A673 (cell line): ENCODE results near the gene MTF1. TPM values are rescaled to one million over a fixed set of nuclear protein-coding genes. Genes with fewer than 3 reads are reported as not detected.

Experiments
- BruUV-seq: library from RNA; stranded (reverse); fragments of 400-500 nt; replicated peaks from 2 replicates; lab custom pipeline; 2021; lab: Mats Ljungman, UMichigan
- CTCF ChIA-PET: fragments of 300-600 bp; sonication (Branson Sonifier 250); formaldehyde crosslinking; loops from one replicate; lab custom pipeline; 2022; ENCODE audit warnings: antibody characterized with exemption; lab: Charles Lee
- POLR2A ChIA-PET: fragments of 300-600 bp; sonication (Branson Sonifier 250); formaldehyde crosslinking; loops from one replicate; lab custom pipeline; 2022; ENCODE audit warnings: antibody characterized with exemption; ENCODE audit not compliant: low non-redundant PET; lab: Charles Lee
- DNase-seq: peaks from one replicate; pipeline ENCODE4 v3.0.0-alpha.2; 2015; ENCODE audit warnings: low spot score
- H3K27ac ChIP-seq: fragments of 200-600 bp; sonication (generic); 2 replicates; pipeline ENCODE4 v1.5.1; 2016; ENCODE audit warnings: mixed run types, low read depth, mild to moderate bottlenecking, mixed read lengths, antibody characterized with exemption, low read length; ENCODE audit not compliant: poor library complexity, severe bottlenecking
- H3K27me3 ChIP-seq: fragments of 200-600 bp; sonication (generic); replicated peaks from 2 replicates; pipeline ENCODE4 v1.6.1; 2017; ENCODE audit warnings: mixed run types, low read depth, mild to moderate bottlenecking, mixed read lengths, antibody characterized with exemption, low read length; ENCODE audit not compliant: insufficient read depth, poor library complexity
- H3K36me3 ChIP-seq: fragments of 200-600 bp; sonication (generic); 2 replicates; pipeline ENCODE4 v1.6.1; 2016; ENCODE audit warnings: mixed run types, mild to moderate bottlenecking, mixed read lengths, antibody characterized with exemption, low read length; ENCODE audit not compliant: insufficient read depth, poor library complexity, severe bottlenecking
- H3K4me1 ChIP-seq: fragments of 200-600 bp; sonication (generic); 2 replicates; pipeline ENCODE4 v1.6.1; 2017; ENCODE audit warnings: mixed run types, mild to moderate bottlenecking, mixed read lengths, antibody characterized with exemption, low read length; ENCODE audit not compliant: insufficient read depth, poor library complexity, severe bottlenecking
- H3K4me3 ChIP-seq: fragments of 200-600 bp; sonication (generic); 2 replicates; pipeline ENCODE4 v1.5.1; 2016; ENCODE audit warnings: low read depth, mixed run types, mild to moderate bottlenecking, mixed read lengths, low read length; ENCODE audit not compliant: poor library complexity, severe bottlenecking
- H3K9me3 ChIP-seq: fragments of 200-600 bp; sonication (generic); 2 replicates; pipeline ENCODE4 v1.6.1; 2016; ENCODE audit warnings: mixed run types, low read depth, mild to moderate bottlenecking, mixed read lengths, antibody characterized with exemption, low read length; ENCODE audit not compliant: poor library complexity, severe bottlenecking
- CTCF ChIP-seq: fragments of 300-800, 200-600 bp; sonication (generic); conservative IDR thresholded peaks from 2 replicates; pipeline ENCODE4 v1.5.1; 2017; ENCODE audit warnings: low read depth, mild to moderate bottlenecking, antibody characterized with exemption, low read length, moderate library complexity, mixed read lengths
- EZH2 ChIP-seq: fragments of 200-600 bp; sonication (generic); IDR thresholded peaks from 2 replicates; pipeline ENCODE4 v1.6.1; 2017; ENCODE audit warnings: borderline replicate concordance, low read depth, mild to moderate bottlenecking, mixed read lengths, antibody characterized with exemption, low read length; ENCODE audit not compliant: poor library complexity, severe bottlenecking
- intact Hi-C: fragments of 100-400 bp; cut with micrococcal nuclease; formaldehyde crosslinking; loops from one replicate; pipeline ENCODE4 v1.10.0; 2022; ENCODE audit not compliant: unreplicated experiment
- total RNA-seq: library from RNA; stranded (reverse); gene quantifications from 2 replicates; pipeline ENCODE4 v1.2.3, GENCODE V29; 2021

MTF1 gene
- total RNA-seq, 1 experiment from 2014 or later = 19.8 TPM

GRCh38 chr1:37763791-37764413 is 95.5 kb downstream of the MTF1 start:
- no peak overlapping the region for H3K27ac ChIP-seq
- H3K4me3 ChIP-seq = no peak overlapping the region
- CTCF ChIA-PET = no interaction called here
- no TSS peak for BruUV-seq
- H3K27me3 ChIP-seq = peaks cover 85% of the 10 kb centered on the region
- H3K36me3 ChIP-seq = no peaks in the 10 kb centered on the region
- POLR2A ChIA-PET = no interaction called here
- H3K4me1 ChIP-seq = no peaks in the 10 kb centered on the region
- intact Hi-C loops = no loop called here
- DNase-seq = no peak
- TF ChIP-seq CTCF (no peak), EZH2 (no peak)
- no peaks in the 10 kb centered on the region for H3K9me3 ChIP-seq

DNA sequence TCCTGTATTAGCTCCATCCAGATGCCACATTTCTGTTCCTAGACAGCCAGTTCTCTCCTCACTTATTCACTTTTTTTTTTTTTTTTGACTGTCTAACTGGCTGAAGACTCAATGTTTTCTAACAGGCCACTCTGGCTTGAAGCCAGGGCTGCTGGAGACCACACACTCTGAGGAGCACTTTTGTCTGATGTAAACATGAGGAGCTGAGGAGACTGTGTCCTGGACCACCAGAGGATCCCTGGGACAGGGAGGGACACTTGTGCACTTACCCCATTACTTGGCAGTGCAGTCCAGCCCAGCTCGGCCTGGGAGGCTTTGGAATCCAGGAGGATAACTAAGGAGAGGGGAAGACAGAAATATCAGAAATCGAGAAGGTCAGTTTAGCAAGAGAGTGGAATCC is 96.9 kb downstream of the MTF1 start:
- Histone ChIP-seq H3K4me1 (no peaks in the 10 kb centered on the region), H3K27me3 (peaks cover 82% of the 10 kb centered on the region), H3K9me3 (no peaks in the 10 kb centered on the region), H3K36me3 (no peaks in the 10 kb centered on the region), H3K27ac (no peak overlapping the region), H3K4me3 (no peak overlapping the region)
- ChIA-PET POLR2A (no interaction called here), CTCF (no interaction called here)
- DNase-seq = no peak
- no TSS peak for BruUV-seq
- intact Hi-C loops = no loop called here
- TF ChIP-seq CTCF (no peak), EZH2 (no peak)

DNA sequence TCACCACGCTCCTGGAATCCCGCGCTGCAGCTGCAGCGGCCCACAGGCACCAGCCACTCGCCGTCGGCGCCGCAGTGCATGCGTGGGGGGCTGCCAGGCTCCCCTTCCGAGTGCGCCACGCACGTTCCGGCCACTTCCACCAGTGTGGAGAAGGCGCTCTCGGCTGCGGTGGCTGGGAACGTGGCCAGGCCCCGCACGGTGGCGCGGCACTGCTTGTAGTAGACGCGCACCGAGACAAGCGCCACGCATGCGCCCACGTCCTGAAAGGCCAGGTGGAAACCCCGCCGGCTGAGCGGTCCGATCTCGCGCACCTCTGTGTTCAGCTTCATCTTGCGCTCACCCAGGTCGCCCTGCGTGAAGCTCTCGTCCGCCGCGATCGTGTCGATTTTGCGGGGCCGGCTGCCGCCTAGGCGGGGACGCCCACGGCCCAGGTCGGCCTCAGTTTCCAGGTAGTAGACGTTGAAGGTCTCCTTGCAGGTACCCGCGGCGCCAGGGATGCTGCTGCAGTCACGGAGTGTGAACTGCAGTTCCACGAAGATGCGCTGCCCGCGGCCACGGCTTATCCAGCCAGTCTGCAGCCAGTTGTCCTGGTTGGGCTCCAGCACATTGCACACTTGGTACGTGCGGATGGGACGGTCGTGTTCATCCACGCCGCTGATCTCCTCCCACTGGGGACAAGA is 97.8 kb downstream of the MTF1 start:
- ChIA-PET POLR2A (no interaction called here), CTCF (no interaction called here)

More for the DNA sequence above, 97.8 kb downstream of the MTF1 start:
- TF ChIP-seq CTCF (no peak), EZH2 (no peak)
- H3K4me1 ChIP-seq = no peaks in the 10 kb centered on the region
- no peaks in the 10 kb centered on the region for H3K36me3 ChIP-seq
- BruUV-seq = no TSS peak
- DNase-seq = no peak
- H3K27me3 ChIP-seq = peaks cover 82% of the 10 kb centered on the region
- no peaks in the 10 kb centered on the region for H3K9me3 ChIP-seq
- intact Hi-C loops = no loop called here
- no peak overlapping the region for H3K4me3 ChIP-seq
- no peak overlapping the region for H3K27ac ChIP-seq

Other genes starting within 250 kb of the MTF1 start
- not detected in 2 replicates for gene RSPO1, start 224.7 kb downstream of the MTF1 start, total RNA-seq
- 64.7 and 67.4 TPM in 2 replicates for gene CDCA8, start 167.1 kb downstream of the MTF1 start, total RNA-seq
- gene EPHA10, start 94.5 kb downstream of the MTF1 start, total RNA-seq = not detected in 2 replicates
- gene MANEAL, start 65.7 kb downstream of the MTF1 start, total RNA-seq = 5.9 and 7.3 TPM in 2 replicates
- 31.0 and 33.5 TPM in 2 replicates for gene C1orf122, start 51.8 kb downstream of the MTF1 start, total RNA-seq
- gene YRDC, start 51.4 kb downstream of the MTF1 start, total RNA-seq = 30.4 and 38.5 TPM in 2 replicates
- gene INPP5B, start 87.5 kb upstream of the MTF1 start, total RNA-seq = 15.6 and 23.9 TPM in 2 replicates
- 184 and 194 TPM in 2 replicates for gene SF3A3, start 130.4 kb upstream of the MTF1 start, total RNA-seq
- 89.5 and 106 TPM in 2 replicates for gene FHL3, start 145.9 kb upstream of the MTF1 start, total RNA-seq
- 109 and 113 TPM in 2 replicates for gene UTP11, start 153.1 kb upstream of the MTF1 start, total RNA-seq
- 83.3 and 92.9 TPM in 2 replicates for gene POU3F1, start 187.2 kb upstream of the MTF1 start, total RNA-seq